Measurements from ENCODE around the gene AXDND1.

GRCh38 chr1:179576509-179576908 lies 210.7 kb downstream of the AXDND1 start:
- no peak for TF ChIP-seq CTCF (conservative IDR thresholded peaks at IDR 0.05 in 1 of 2, IDR thresholded peaks at IDR 0.05 in 1 of 2; ENCODE audit: low read depth in 1 of 2, low read length in 2 of 2)
- no peak for TF ChIP-seq EZH2 (IDR thresholded peaks at IDR 0.05; ENCODE audit: low read length, missing control alignments)

Measured in fibroblast of lung (primary cell).